ENCODE data around the gene PEX14.

GRCh38 chr1:10515301-10515975 is 40.7 kb downstream of the PEX14 start:
- TF ChIP-seq, protein P1, sequence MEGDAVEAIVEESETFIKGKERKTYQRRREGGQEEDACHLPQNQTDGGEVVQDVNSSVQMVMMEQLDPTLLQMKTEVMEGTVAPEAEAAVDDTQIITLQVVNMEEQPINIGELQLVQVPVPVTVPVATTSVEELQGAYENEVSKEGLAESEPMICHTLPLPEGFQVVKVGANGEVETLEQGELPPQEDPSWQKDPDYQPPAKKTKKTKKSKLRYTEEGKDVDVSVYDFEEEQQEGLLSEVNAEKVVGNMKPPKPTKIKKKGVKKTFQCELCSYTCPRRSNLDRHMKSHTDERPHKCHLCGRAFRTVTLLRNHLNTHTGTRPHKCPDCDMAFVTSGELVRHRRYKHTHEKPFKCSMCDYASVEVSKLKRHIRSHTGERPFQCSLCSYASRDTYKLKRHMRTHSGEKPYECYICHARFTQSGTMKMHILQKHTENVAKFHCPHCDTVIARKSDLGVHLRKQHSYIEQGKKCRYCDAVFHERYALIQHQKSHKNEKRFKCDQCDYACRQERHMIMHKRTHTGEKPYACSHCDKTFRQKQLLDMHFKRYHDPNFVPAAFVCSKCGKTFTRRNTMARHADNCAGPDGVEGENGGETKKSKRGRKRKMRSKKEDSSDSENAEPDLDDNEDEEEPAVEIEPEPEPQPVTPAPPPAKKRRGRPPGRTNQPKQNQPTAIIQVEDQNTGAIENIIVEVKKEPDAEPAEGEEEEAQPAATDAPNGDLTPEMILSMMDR (IDR thresholded peaks at IDR 0.05) = no peak
- TF ChIP-seq POLR2A (IDR thresholded peaks at IDR 0.05) = no peak
